IPS DF 6.9 (cell line): Measurements from ENCODE around the gene DNAJC16.
"Not testable (repeated sequence)": the region's sequence is repeated elsewhere in the genome, so short reads cannot be mapped to it uniquely, and the experiment has no call there.

Experiments used
- DNase-seq: peaks from one replicate; pipeline ENCODE4 v3.0.0-alpha.2; 2013; ENCODE audit warnings: low read depth, low spot score
- H3K27ac ChIP-seq: one replicate; pipeline ENCODE4 v1.5.1; 2013; ENCODE audit warnings: low read length, control low read depth
- H3K27me3 ChIP-seq: 2 replicates; pipeline ENCODE4 v1.6.1; 2013; ENCODE audit warnings: mild to moderate bottlenecking, low read length; ENCODE audit not compliant: control insufficient read depth, insufficient read depth
- H3K36me3 ChIP-seq: 2 replicates; pipeline ENCODE4 v1.6.1; 2013; ENCODE audit warnings: low read length; ENCODE audit not compliant: control insufficient read depth, insufficient read depth
- H3K4me1 ChIP-seq: 2 replicates; pipeline ENCODE4 v1.6.1; 2013; ENCODE audit warnings: low read length; ENCODE audit not compliant: control insufficient read depth, insufficient read depth
- H3K4me3 ChIP-seq: 2 replicates; pipeline ENCODE4 v1.5.1; 2013; ENCODE audit warnings: mild to moderate bottlenecking, low read length
- H3K9me3 ChIP-seq: 2 replicates; pipeline ENCODE4 v1.6.1; 2013; ENCODE audit warnings: low read length, inconsistent platforms; ENCODE audit not compliant: control insufficient read depth, insufficient read depth
- WGBS: extraction: QIAGEN DNeasy Blood & Tissue Kit; methylation state at CpG from one replicate; pipeline ENCODE4 v1.1.7; 2013; ENCODE audit warnings: mixed read lengths, missing lambda C conversion rate; ENCODE audit not compliant: insufficient read length, insufficient coverage; 5-methylcytosine and 5-hydroxymethylcytosine counted together

Gene DNAJC16

DNA sequence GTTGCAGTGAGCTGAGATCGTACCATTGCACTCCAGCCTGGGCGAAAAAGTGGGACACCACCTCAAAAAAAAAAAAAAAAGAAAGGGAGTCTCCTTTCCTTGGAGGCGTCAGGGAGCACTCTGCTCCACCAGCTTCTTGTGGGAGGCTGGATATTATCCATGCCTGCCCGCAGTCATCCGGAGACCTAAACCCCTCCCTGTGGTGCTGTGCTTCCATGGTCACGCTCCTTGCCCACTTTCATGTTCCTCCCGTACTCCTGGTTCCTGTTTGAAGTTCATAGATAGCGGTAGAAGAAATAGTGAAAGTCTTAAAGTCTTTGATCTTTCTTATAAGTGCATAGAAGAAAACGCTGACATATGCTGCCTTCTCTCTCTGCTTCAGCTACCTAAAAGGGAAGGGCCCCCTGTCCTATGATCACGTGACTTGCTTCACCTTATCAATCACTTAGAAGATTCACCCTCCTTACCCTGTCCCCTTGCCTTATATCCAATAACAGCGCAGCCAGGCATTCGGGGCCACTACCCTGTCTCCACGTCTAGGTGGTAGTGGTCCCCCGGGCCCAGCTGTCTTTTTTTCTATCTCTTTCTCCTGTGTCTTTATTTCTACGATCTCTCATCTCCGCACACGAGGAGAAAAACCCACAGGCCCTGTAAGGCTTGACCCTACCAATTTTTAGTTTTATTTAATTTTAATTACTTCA is 5.3 kb upstream of the DNAJC16 start:
- H3K4me3 ChIP-seq, H3K36me3 ChIP-seq, H3K27ac ChIP-seq, H3K4me1 ChIP-seq, H3K27me3 ChIP-seq, DNase-seq, H3K9me3 ChIP-seq: not testable (repeated sequence)
- WGBS, result no CpG with 5 or more reads among the region's 17 CpGs

DNA sequence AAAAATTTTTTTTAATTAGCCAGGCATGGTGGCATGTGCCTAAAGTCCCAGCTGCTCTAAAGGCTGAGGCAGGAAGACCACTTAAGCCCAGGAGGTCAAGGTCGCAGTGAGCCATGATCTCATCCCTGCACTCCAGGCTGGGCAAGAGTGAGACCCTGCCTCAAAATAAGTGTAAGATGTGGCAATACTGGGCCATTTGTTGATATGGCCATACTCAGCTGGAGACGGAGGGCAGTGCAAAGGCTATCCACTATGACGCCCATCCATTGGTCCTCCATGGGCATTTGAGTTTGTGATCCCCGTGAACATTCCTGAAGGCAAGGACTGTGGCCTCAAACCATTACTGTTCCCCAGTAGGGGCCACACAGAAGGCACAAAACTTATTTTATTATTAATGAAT is 4.1 kb upstream of the DNAJC16 start:
- WGBS, result no CpG with 5 or more reads among the region's 4 CpGs
- H3K27ac ChIP-seq, result no peak overlapping the region

DNA sequence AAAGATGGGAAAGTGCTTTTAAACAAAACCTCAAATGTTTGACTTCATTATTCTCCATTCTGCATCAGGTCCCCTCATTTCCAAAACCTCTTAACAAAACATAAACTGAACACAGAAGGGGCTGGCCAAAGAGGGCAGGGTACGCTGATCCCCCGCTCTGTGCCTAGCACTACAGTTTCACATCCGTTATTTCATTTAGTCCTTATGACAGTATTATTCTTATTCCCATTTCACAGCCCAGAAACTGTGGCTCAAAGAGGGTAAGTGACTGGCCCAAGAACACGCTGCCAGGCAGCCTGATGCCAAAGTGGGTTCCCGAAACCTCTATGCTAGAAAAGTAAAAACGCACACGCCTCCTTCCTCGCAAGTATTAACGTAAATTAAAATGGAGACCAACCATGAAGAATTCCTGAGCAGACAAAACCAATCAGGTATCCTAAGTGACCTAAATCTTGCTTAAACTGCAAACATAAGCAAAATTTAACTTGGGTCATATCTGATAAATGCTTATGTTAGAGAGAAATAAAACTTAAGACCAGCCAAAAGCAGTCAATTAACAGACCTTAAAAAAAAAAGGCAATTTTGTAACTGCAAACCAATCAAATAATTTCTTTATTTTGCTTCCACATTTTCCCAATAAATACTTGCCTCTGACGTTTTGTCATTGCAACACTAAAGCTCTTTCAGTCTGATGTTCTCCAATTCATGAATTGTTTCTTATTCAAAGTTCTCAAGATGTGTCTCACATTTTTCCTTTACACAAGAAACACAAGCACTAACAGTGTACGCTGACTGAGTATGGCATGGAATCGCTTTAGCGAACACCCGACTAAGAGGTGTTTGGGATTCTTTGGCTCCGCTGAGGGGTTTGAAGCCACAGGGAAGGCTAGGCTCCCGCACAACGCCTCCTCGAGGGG is 3.3 kb upstream of the DNAJC16 start:
- no peaks in the 10 kb centered on the region for H3K9me3 ChIP-seq
- no peaks in the 10 kb centered on the region for H3K36me3 ChIP-seq
- H3K4me1 ChIP-seq, result peaks cover 2% of the 10 kb centered on the region
- peak overlapping the region; percentile 84; the same call in 1 of the 2 replicates for H3K4me3 ChIP-seq
- WGBS, result no CpG with 5 or more reads among the region's 18 CpGs
- no peaks in the 10 kb centered on the region for H3K27me3 ChIP-seq
- DNase-seq, result no peak
- H3K27ac ChIP-seq, result no peak overlapping the region

More for the DNA sequence above, 4.1 kb upstream of the DNAJC16 start:
- Histone ChIP-seq H3K27me3 (no peaks in the 10 kb centered on the region), H3K36me3 (no peaks in the 10 kb centered on the region), H3K9me3 (no peaks in the 10 kb centered on the region), H3K4me1 (peaks cover 2% of the 10 kb centered on the region), H3K4me3 (no peak overlapping the region)
- no peak for DNase-seq

DNA sequence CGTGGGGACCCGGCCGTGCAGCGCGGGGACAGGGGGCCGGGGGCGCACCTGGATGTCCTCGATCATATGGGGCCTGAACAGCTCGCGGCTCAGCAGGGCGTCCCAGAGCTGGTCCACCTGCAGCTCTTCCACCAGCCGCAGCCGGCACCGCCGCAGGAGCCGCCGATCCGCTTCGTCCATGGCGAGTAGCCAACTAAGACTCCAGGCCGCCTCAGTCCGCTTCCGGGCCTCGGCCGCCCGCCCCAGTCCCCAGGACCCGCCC is 2.7 kb upstream of the DNAJC16 start, which contains the start of gene CASP9:
CASP9 (minus strand) TSS at position 195 of the 262 bp plus-strand sequence; CDS start at position 180, 15 bp downstream.
- no CpG with 5 or more reads among the region's 27 CpGs for WGBS
- DNase-seq, result no peak
- no peak within 1 kb of the TSS for H3K27ac ChIP-seq

DNA sequence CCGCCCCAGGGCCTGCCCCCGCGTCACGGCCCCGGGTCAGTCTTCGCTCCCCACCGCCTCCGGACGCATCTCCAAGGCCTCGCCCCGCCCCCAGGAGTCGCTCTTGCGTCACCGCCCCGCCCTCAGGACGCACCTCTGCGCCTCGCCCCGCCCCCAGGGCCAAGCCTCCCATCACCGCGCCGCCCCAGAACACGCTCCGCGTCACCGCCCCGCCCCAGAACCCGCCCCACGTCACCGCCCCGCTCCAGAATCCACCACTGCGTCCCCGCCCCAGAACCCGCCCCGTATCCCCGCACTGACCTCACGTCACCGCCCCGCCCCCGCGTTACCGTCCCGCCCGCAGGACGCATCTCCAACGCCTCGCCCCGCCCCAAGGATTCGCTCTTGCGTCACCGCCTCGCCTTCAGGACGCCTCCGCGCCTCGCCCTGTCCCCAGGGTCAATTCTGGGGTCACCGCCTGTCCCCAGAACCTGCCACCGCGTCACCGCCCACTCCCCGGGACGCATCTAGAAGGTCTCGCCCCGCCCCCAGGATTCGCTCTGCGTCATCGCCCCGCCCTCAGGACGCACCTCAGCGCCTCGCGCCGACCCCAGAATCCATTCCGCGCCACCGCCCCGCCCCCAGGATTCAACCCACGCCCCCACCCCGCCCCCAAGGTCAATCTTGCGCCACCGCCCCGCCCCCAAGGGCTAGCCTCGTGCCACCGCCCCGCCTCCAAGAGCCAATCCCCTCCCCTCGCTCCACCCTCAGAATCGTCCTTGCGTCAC is 2.2 kb upstream of the DNAJC16 start:
- peaks cover 2% of the 10 kb centered on the region for H3K4me1 ChIP-seq
- H3K9me3 ChIP-seq, result no peaks in the 10 kb centered on the region
- H3K27me3 ChIP-seq, result no peaks in the 10 kb centered on the region
- no peak overlapping the region for H3K27ac ChIP-seq
- H3K36me3 ChIP-seq, result no peaks in the 10 kb centered on the region
- H3K4me3 ChIP-seq, result peak overlapping the region; percentile 84; the same call in 1 of the 2 replicates
- no CpG with 5 or more reads among the region's 88 CpGs for WGBS
- DNase-seq, result peak; percentile 85

More for the DNA sequence above, 2.7 kb upstream of the DNAJC16 start, which contains the start of gene CASP9:
- no peaks in the 10 kb centered on the region for H3K36me3 ChIP-seq
- peak within 1 kb of the TSS; percentile 84; the same call in 1 of the 2 replicates for H3K4me3 ChIP-seq
- H3K27me3 ChIP-seq, result no peaks in the 10 kb centered on the region
- H3K4me1 ChIP-seq, result peaks cover 2% of the 10 kb centered on the region
- no peaks in the 10 kb centered on the region for H3K9me3 ChIP-seq

DNA sequence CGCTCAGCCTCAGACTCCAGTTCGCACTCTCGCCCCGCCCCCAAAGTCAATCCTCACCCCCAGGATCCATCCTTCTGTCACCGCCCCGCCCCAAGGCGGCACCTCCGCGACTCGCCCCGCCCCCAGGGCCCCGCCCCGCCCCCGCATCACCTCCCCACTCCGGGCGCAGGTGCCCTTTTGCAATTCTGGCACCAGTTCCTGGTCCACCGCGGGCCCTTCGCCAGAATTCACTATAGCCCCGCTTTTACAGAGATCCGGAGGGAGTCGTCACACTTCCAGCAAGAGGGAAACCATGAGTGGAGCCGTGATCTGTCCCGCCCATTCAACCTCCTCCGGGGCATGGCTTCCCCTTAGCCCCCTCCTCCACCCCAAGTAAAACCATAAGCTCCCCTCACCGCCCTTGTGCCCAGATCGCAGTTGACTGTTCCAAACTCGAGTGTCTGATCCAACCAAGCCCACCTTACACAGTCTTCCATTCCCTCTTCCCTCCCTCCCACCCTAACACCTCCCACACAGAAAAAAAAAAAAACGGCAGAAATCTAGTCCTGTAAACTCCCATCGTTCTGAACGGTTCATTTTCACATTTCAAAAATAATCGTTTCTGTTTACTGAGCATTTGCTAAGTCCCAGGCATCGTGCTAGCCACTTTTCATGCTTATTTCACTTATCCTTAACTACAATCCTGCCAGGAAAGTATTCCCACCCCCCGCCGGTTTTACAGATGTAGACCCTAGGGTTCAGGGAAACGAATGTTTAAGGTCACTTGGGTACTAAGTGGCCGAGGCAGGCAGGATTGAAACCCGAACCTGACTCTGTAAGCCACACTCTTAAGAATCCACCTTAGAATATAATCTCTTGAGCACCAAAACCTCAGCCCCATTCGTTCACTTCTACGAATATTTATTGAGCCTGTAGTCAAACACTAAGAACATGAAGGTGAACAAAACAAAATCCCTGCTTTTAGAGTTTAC is 1.3 kb upstream of the DNAJC16 start:
- WGBS, result no CpG with 5 or more reads among the region's 40 CpGs
- H3K27me3 ChIP-seq, result no peaks in the 10 kb centered on the region
- H3K36me3 ChIP-seq, result no peaks in the 10 kb centered on the region
- no peak for DNase-seq
- peak overlapping the region; percentile 61; the same call in 1 of the 2 replicates for H3K4me3 ChIP-seq
- H3K4me1 ChIP-seq, result peaks cover 2% of the 10 kb centered on the region
- no peaks in the 10 kb centered on the region for H3K9me3 ChIP-seq
- H3K27ac ChIP-seq, result no peak overlapping the region

DNA sequence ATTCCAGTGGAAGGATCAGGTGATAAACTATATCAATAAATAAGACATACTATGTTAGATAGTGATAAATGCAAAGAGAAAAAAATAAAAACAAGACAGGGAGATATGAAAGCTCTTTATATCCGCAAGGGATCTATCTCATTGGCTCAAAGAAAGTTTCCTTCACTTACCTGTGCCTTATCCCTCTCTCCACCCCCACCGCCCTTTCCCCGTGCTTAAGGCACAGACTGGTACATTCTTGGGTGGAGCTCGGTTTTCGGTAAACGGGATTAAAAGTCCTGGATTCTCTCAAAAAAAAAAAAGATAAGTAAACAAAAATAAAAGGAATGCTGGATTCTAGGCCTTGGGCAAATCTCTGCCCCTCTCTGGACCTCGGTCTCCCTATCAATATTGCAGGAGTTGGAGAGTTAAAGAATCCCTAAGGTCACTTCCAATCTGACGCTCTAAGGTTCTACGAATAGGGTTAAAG is 593 bp upstream of the DNAJC16 start:
- no peak for DNase-seq
- H3K4me3 ChIP-seq, result no peak overlapping the region
- H3K36me3 ChIP-seq, result no peaks in the 10 kb centered on the region
- H3K4me1 ChIP-seq, result peaks cover 2% of the 10 kb centered on the region
- no CpG with 5 or more reads among the region's 9 CpGs for WGBS
- no peak overlapping the region for H3K27ac ChIP-seq
- H3K27me3 ChIP-seq, result no peaks in the 10 kb centered on the region
- no peaks in the 10 kb centered on the region for H3K9me3 ChIP-seq

DNA sequence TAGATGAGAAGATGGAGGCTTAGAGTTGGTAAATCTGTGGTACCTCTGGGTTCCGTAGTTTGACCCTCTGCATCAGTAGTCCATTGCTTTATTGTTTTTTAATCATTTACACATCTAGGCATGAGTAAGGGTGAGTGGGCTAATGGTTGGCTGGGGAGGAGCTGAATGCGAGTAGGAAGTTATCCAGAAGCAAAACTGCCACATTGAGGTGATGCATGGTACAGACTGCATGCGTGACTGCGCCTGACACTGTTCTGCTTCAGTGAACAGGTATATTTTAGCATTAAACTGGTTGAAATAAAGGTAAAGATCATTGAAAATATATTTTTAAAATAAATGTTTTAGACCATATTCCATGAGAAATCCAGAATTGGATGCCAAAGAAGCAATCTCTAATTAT is 4.4 kb downstream of the DNAJC16 start:
- Histone ChIP-seq H3K4me3 (no peak overlapping the region), H3K27me3 (no peaks in the 10 kb centered on the region), H3K36me3 (peaks cover 3% of the 10 kb centered on the region; the same call in 1 of the 2 replicates), H3K27ac (no peak overlapping the region), H3K9me3 (no peaks in the 10 kb centered on the region), H3K4me1 (no peaks in the 10 kb centered on the region)
- no CpG with 5 or more reads among the region's 4 CpGs for WGBS
- DNase-seq, result no peak

DNA sequence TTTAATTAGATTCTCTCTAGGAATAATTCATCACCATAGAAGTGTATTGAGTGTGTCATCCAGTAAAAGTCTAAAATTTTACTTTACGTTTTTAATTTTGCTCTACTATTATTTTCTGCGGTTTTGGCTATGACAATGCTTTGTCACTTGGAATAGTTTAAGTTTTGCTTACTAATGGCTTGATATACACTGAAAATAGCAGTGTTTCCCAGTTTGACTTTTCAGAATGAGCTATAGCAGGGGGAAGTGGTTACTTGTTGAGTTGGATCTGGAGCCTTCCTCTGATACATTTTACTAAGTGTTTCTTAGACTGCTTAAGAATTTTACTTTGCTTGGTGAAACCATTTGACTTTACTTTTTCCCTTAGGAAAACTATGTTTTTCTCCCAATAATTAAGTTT is 5.0 kb downstream of the DNAJC16 start:
- no CpG with 5 or more reads among the region's 2 CpGs for WGBS
- no peaks in the 10 kb centered on the region for H3K4me1 ChIP-seq
- peaks cover 3% of the 10 kb centered on the region; the same call in 1 of the 2 replicates for H3K36me3 ChIP-seq
- H3K27me3 ChIP-seq, result no peaks in the 10 kb centered on the region
- H3K27ac ChIP-seq, result no peak overlapping the region
- H3K4me3 ChIP-seq, result no peak overlapping the region
- DNase-seq, result no peak
- no peaks in the 10 kb centered on the region for H3K9me3 ChIP-seq
